ENCODE measurements around the gene PPP2R5B. TPM values are rescaled to one million over a fixed set of nuclear protein-coding genes. Genes with fewer than 3 reads are reported as not detected.

PPP2R5B gene
- total RNA-seq: 13.1 and 14.1 TPM in 2 replicates

GRCh38 chr11:64923944-64924909, at the start of gene PPP2R5B:
TSS of gene PPP2R5B (plus strand) at chr11:64924689. CDS start at chr11:64925735, 1,046 bp downstream.

GRCh38 chr11:64878494-64879243, 45.8 kb upstream of the PPP2R5B start, which contains the start of gene EHD1:
TSS of gene EHD1 (minus strand) at chr11:64878621. CDS start at chr11:64878464, 157 bp downstream.

GRCh38 chr11:64916775-64917662, 7.5 kb upstream of the PPP2R5B start, which contains the start of gene ATG2A:
TSS of gene ATG2A (minus strand) at chr11:64917209. CDS start at chr11:64917135, 74 bp downstream.

DNA sequence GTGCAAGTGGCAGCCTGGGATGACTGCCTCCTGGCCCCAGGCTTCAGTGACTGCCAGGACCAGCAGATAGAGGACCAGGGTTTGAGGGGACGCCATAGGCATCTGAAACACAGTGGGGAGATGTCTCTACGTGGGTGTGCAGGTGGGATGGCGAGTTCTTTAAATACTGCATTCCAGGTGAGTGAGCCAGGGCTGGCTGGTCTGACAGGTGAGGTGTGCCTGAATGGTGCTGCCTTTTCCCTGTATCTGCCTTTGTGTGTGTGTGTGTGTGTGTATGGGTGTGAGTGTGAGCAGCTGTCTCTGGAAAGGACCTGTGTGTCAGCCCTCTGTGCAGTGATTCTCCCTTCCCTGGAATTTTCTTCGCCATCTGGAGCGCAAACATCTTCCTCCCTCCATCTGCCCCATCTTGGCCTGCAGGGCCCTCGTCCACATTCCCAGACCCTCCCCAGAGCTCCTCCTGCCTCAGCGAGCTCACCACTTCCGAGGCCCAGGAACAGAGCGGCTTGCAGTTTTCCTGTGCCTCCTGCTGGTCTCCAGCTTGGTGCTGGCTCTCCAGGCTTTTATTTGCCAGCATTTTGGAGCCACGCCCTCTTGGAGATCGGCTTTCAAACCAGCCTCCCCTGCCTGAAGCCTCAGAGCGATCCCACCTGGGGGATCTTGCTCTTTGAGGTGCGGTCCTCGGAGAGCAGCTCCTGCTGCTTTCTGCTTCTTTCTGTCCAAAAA, 11.0 kb downstream of the PPP2R5B start, which contains the start of gene GPHA2:
Gene GPHA2, minus strand, starts transcription at position 535 of the 723 bp plus-strand sequence. Its CDS starts 433 bp downstream, at position 102.

GRCh38 chr11:64971421-64972233, 47.1 kb downstream of the PPP2R5B start, which contains the start of gene MAJIN:
TSS of gene MAJIN (minus strand) at chr11:64972108. CDS start at chr11:64959405, 12,703 bp downstream.

Other genes with a start within 250 kb of the PPP2R5B start
- gene NRXN2, start 201.5 kb upstream of the PPP2R5B start, total RNA-seq: 15.3 and 15.9 TPM in 2 replicates
- gene RASGRP2, start 180.5 kb upstream of the PPP2R5B start, total RNA-seq: 0.06 and 0.44 TPM in 2 replicates
- 2.7 and 3.0 TPM in 2 replicates for gene PYGM, start 164.7 kb upstream of the PPP2R5B start, total RNA-seq
- gene SF1, start 146.1 kb upstream of the PPP2R5B start, total RNA-seq: 156 and 167 TPM in 2 replicates
- gene MAP4K2, start 121.5 kb upstream of the PPP2R5B start, total RNA-seq: 2.4 and 3.3 TPM in 2 replicates
- gene MEN1, start 114.1 kb upstream of the PPP2R5B start, total RNA-seq: 21.8 and 22.0 TPM in 2 replicates
- gene CDC42BPG, start 80.0 kb upstream of the PPP2R5B start, total RNA-seq: 0.05 and 0.06 TPM in 2 replicates
- 38.2 and 40.1 TPM in 2 replicates for gene EHD1, start 46.1 kb upstream of the PPP2R5B start, total RNA-seq
- gene ATG2A, start 7.5 kb upstream of the PPP2R5B start, total RNA-seq: 22.7 and 24.6 TPM in 2 replicates
- not detected in 2 replicates for gene GPHA2, start 11.2 kb downstream of the PPP2R5B start, total RNA-seq
- gene MAJIN, start 47.4 kb downstream of the PPP2R5B start, total RNA-seq: not detected in 2 replicates
- gene BATF2, start 72.3 kb downstream of the PPP2R5B start, total RNA-seq: not detected in 2 replicates
- 128 and 130 TPM in 2 replicates for gene ARL2, start 89.5 kb downstream of the PPP2R5B start, total RNA-seq
- 12.8 and 12.9 TPM in 2 replicates for gene SNX15, start 102.8 kb downstream of the PPP2R5B start, total RNA-seq
- 12.4 and 12.6 TPM in 2 replicates for gene SAC3D1, start 116.5 kb downstream of the PPP2R5B start, total RNA-seq
- 17.6 and 21.8 TPM in 2 replicates for gene NAALADL1, start 133.9 kb downstream of the PPP2R5B start, total RNA-seq
- gene CDCA5, start 159.4 kb downstream of the PPP2R5B start, total RNA-seq: 1.4 and 2.6 TPM in 2 replicates
- gene ZFPL1, start 159.5 kb downstream of the PPP2R5B start, total RNA-seq: 24.3 and 32.6 TPM in 2 replicates
- 325 and 679 TPM in 2 replicates for gene VPS51, start 171.5 kb downstream of the PPP2R5B start, total RNA-seq
- 1.2 and 4.9 TPM in 2 replicates for gene TM7SF2, start 187.2 kb downstream of the PPP2R5B start, total RNA-seq
- gene ZNHIT2, start 193.0 kb downstream of the PPP2R5B start, total RNA-seq: 13.9 and 14.3 TPM in 2 replicates
- 755 and 823 TPM in 2 replicates for gene FAU, start 197.4 kb downstream of the PPP2R5B start, total RNA-seq
- gene MRPL49, start 197.6 kb downstream of the PPP2R5B start, total RNA-seq: 45.5 and 47.6 TPM in 2 replicates
- 64.9 and 65.4 TPM in 2 replicates for gene SYVN1, start 209.8 kb downstream of the PPP2R5B start, total RNA-seq
- not detected in 2 replicates for gene SPDYC, start 245.5 kb downstream of the PPP2R5B start, total RNA-seq

Measured in cardiac ventricle fibroblast (primary cell).